H1 (cell line): ENCODE measurements around the gene FASTKD3. TPM values are rescaled to one million over a fixed set of nuclear protein-coding genes. Genes with fewer than 3 reads are reported as not detected.

ENCODE experiments used
- CTCF ChIA-PET: fragments of 300-600 bp; sonication (Branson Sonifier 250); formaldehyde crosslinking; loops from one replicate; lab custom pipeline; 2021; ENCODE audit not compliant: partially characterized antibody; lab: Charles Lee
- POLR2A ChIA-PET: fragments of 300-600 bp; sonication (Branson Sonifier 250); formaldehyde crosslinking; loops from one replicate; lab custom pipeline; 2021; ENCODE audit warnings: inconsistent platforms; ENCODE audit not compliant: partially characterized antibody; lab: Charles Lee
- DNase-seq, 2 experiments: peaks; one replicate each; pipeline versions ENCODE4 v3.0.0 to v3.0.0-alpha.2; 2010 to 2022; ENCODE audit warnings: low spot score in 2 of 2, low read depth in 1 of 2, mixed read lengths in 1 of 2
- FAIRE-seq: peaks from 2 replicates; lab custom pipeline; 2011; peaks lifted over from hg19 to GRCh38; lab: Jason Lieb, UNC
- H2AFZ ChIP-seq: 2 replicates; pipeline ENCODE4 v1.8.1; 2012; ENCODE audit warnings: low read length, inconsistent platforms
- H2AK5ac ChIP-seq: 2 replicates; pipeline ENCODE4 v1.6.1; 2013; ENCODE audit warnings: low read depth, low read length
- H2BK120ac ChIP-seq: replicated peaks from 2 replicates; pipeline ENCODE3; 2013; ENCODE audit warnings: low read depth, low read length, inconsistent platforms
- H2BK12ac ChIP-seq: 2 replicates; pipeline ENCODE4 v1.6.1; 2013; ENCODE audit warnings: low read depth, low read length
- H2BK15ac ChIP-seq: 2 replicates; pipeline ENCODE4 v1.6.1; 2013; ENCODE audit warnings: low read length
- H2BK20ac ChIP-seq: 2 replicates; pipeline ENCODE4 v1.6.1; 2013; ENCODE audit warnings: low read length
- H2BK5ac ChIP-seq: 2 replicates; pipeline ENCODE4 v1.6.1; 2013; ENCODE audit warnings: low read depth, low read length
- H3K14ac ChIP-seq: 2 replicates; pipeline ENCODE4 v1.6.1; 2013; ENCODE audit warnings: inconsistent platforms; ENCODE audit not compliant: insufficient read length
- H3K18ac ChIP-seq: 2 replicates; pipeline ENCODE4 v1.6.1; 2013; ENCODE audit warnings: low read length; ENCODE audit errors: extremely low read depth
- H3K23ac ChIP-seq: 2 replicates; pipeline ENCODE4 v1.6.1; 2013; ENCODE audit warnings: inconsistent platforms; ENCODE audit not compliant: insufficient read length
- H3K23me2 ChIP-seq: 2 replicates; pipeline ENCODE4 v1.6.1; 2013; ENCODE audit warnings: low read depth, low read length
- H3K27ac ChIP-seq: 2 replicates; pipeline ENCODE4 v1.6.1; 2011; ENCODE audit warnings: low read depth, low read length, inconsistent platforms
- H3K27me3 ChIP-seq, 4 experiments: replicated peaks in 1 of 4; 1 replicate in 1 of 4; 2 replicates in 3 of 4; pipeline versions ENCODE4 v1.6.1 to v1.8.1; 2011 to 2013; ENCODE audit warnings: low read length in 3 of 4, mild to moderate bottlenecking in 3 of 4, inconsistent platforms in 2 of 4, mixed read lengths in 2 of 4, moderate library complexity in 1 of 4; ENCODE audit not compliant: control insufficient read depth in 3 of 4, insufficient read depth in 3 of 4; ENCODE audit errors: extremely low read depth in 1 of 4
- H3K36me3 ChIP-seq, 4 experiments: 2 replicates each; pipeline versions ENCODE4 v1.6.1 to v1.8.1; 2011 to 2013; ENCODE audit warnings: mild to moderate bottlenecking in 4 of 4, low read length in 3 of 4, moderate library complexity in 2 of 4, control low read depth in 1 of 4, inconsistent platforms in 1 of 4; ENCODE audit not compliant: insufficient read depth in 4 of 4, control insufficient read depth in 2 of 4
- H3K4ac ChIP-seq: replicated peaks from 2 replicates; pipeline ENCODE3; 2013; ENCODE audit warnings: low read length, low read depth, mixed read lengths, inconsistent platforms; ENCODE audit not compliant: insufficient read length
- H3K4me1 ChIP-seq, 4 experiments: replicated peaks in 1 of 4; 1 replicate in 1 of 4; 2 replicates in 3 of 4; pipeline versions ENCODE4 v1.6.1 to v1.8.1; 2011 to 2013; ENCODE audit warnings: low read length in 3 of 4, inconsistent platforms in 2 of 4, mixed read lengths in 1 of 4; ENCODE audit not compliant: insufficient read depth in 4 of 4, control insufficient read depth in 3 of 4
- H3K4me2 ChIP-seq, 2 experiments: 2 replicates each; pipeline versions ENCODE4 v1.6.1 to v1.8.1; 2011 to 2013; ENCODE audit warnings: low read depth in 2 of 2, low read length in 2 of 2, control low read depth in 1 of 2, inconsistent platforms in 1 of 2, mild to moderate bottlenecking in 1 of 2; ENCODE audit not compliant: insufficient read depth in 1 of 2
- H3K4me3 ChIP-seq, 4 experiments: fragments of 200-600, 300-600 bp in 1 of 4; sonication (generic), shearing (Covaris generic), sonication (Bioruptor Twin) in 1 of 4; 2 replicates each; pipeline versions ENCODE4 v1.5.1 to v1.8.1; 2011 to 2016; ENCODE audit warnings: low read length in 4 of 4, low read depth in 3 of 4, control low read depth in 2 of 4, inconsistent platforms in 2 of 4, mild to moderate bottlenecking in 2 of 4, mixed read lengths in 1 of 4, moderate library complexity in 1 of 4; ENCODE audit not compliant: insufficient read depth in 2 of 4; ENCODE audit errors: extremely low read depth in 1 of 4
- H3K56ac ChIP-seq: replicated peaks from 2 replicates; pipeline ENCODE3; 2013; ENCODE audit warnings: low read depth, mild to moderate bottlenecking, mixed read lengths, low read length, inconsistent platforms; ENCODE audit not compliant: insufficient read length
- H3K79me1 ChIP-seq: 2 replicates; pipeline ENCODE4 v1.6.1; 2013; ENCODE audit warnings: low read depth, low read length, control low read depth
- H3K79me2 ChIP-seq, 2 experiments: 2 replicates each; pipeline versions ENCODE4 v1.6.1 to v1.8.1; 2012 to 2013; ENCODE audit warnings: low read length in 2 of 2, mild to moderate bottlenecking in 2 of 2, inconsistent platforms in 1 of 2; ENCODE audit not compliant: insufficient read depth in 2 of 2, control insufficient read depth in 1 of 2
- H3K9ac ChIP-seq, 4 experiments: replicated peaks in 1 of 4; 1 replicate in 1 of 4; 2 replicates in 3 of 4; pipeline versions ENCODE4 v1.6.1 to v1.8.1; 2011 to 2013; ENCODE audit warnings: low read depth in 3 of 4, low read length in 3 of 4, control low read depth in 2 of 4, mild to moderate bottlenecking in 2 of 4, moderate library complexity in 2 of 4, inconsistent platforms in 1 of 4; ENCODE audit errors: extremely low read depth in 1 of 4
- H3K9me3 ChIP-seq, 2 experiments: 2 replicates each; pipeline versions ENCODE4 v1.6.1 to v1.8.1; 2012 to 2013; ENCODE audit warnings: mild to moderate bottlenecking in 2 of 2, moderate library complexity in 2 of 2, control low read depth in 1 of 2, inconsistent platforms in 1 of 2, low read depth in 1 of 2, low read length in 1 of 2, mixed read lengths in 1 of 2; ENCODE audit not compliant: insufficient read depth in 2 of 2
- H4K20me1 ChIP-seq, 2 experiments: replicated peaks in 1 of 2; 2 replicates each; pipeline versions ENCODE3 to v1.8.1; 2011 to 2013; ENCODE audit warnings: inconsistent platforms in 2 of 2, low read length in 2 of 2, mild to moderate bottlenecking in 1 of 2; ENCODE audit not compliant: insufficient read depth in 2 of 2, control insufficient read depth in 1 of 2
- H4K5ac ChIP-seq: 2 replicates; pipeline ENCODE4 v1.6.1; 2013; ENCODE audit warnings: low read length, low read depth, mixed read lengths, inconsistent platforms; ENCODE audit not compliant: insufficient read length
- H4K8ac ChIP-seq: 2 replicates; pipeline ENCODE4 v1.8.0; 2013; ENCODE audit warnings: mild to moderate bottlenecking, moderate library complexity, low read length, inconsistent platforms; ENCODE audit not compliant: insufficient read depth; ENCODE audit errors: extremely low read depth
- H4K91ac ChIP-seq: replicated peaks from 2 replicates; pipeline ENCODE3; 2013; ENCODE audit warnings: low read length, mixed read lengths, inconsistent platforms; ENCODE audit not compliant: insufficient read length
- ATF3 ChIP-seq: IDR thresholded peaks from 2 replicates; pipeline ENCODE4 v1.6.1; 2011; ENCODE audit warnings: low read depth, mild to moderate bottlenecking, low read length; ENCODE audit not compliant: insufficient read depth
- CBX5 ChIP-seq: fragments of 300-800, 300-1000 bp; sonication (generic); IDR thresholded peaks from 2 replicates; pipeline ENCODE4 v1.7.1; 2016; ENCODE audit warnings: antibody characterized with exemption, low read length, low read depth
- CBX8 ChIP-seq: fragments of 300-800, 300-1000 bp; sonication (generic); IDR thresholded peaks from 2 replicates; pipeline ENCODE4 v1.7.1; 2016; ENCODE audit warnings: low read depth, low read length, borderline replicate concordance
- CEBPB ChIP-seq: IDR thresholded peaks from 2 replicates; pipeline ENCODE4 v1.6.1; 2012; ENCODE audit warnings: low read depth, low read length
- CHD2 ChIP-seq: IDR thresholded peaks from 2 replicates; pipeline ENCODE4 v1.6.1; 2012; ENCODE audit warnings: low read length, improper control_type of control experiment
- KDM4A ChIP-seq: IDR thresholded peaks from one replicate; pipeline ENCODE4 v1.7.1; 2012; ENCODE audit warnings: low read depth, mild to moderate bottlenecking, moderate library complexity, low read length, inconsistent platforms; ENCODE audit not compliant: severe bottlenecking
- PHF8 ChIP-seq: fragments of 200-600 bp; sonication (generic); conservative IDR thresholded peaks from 2 replicates; pipeline ENCODE4 v1.7.1; 2012; ENCODE audit warnings: low read depth, mild to moderate bottlenecking, inconsistent platforms, low read length, moderate library complexity
- POLR2A ChIP-seq, 2 experiments: IDR thresholded peaks; 1 replicate in 1 of 2; 2 replicates in 1 of 2; pipeline ENCODE4 v1.6.1; 2011; ENCODE audit warnings: low read depth in 2 of 2, low read length in 2 of 2, mild to moderate bottlenecking in 2 of 2; ENCODE audit errors: control extremely low read depth in 1 of 2
- POU5F1 ChIP-seq: IDR thresholded peaks from 2 replicates; pipeline ENCODE4 v1.6.1; 2011; ENCODE audit warnings: low read depth, mild to moderate bottlenecking, low read length, moderate library complexity
- RAD21 ChIP-seq, 2 experiments: IDR thresholded peaks in 1 of 2; conservative IDR thresholded peaks in 1 of 2; 2 replicates each; pipeline ENCODE4 v1.6.1; 2011; ENCODE audit warnings: low read depth in 2 of 2, low read length in 2 of 2, improper control_type of control experiment in 1 of 2, inconsistent platforms in 1 of 2, mild to moderate bottlenecking in 1 of 2, moderate library complexity in 1 of 2
- SP2 ChIP-seq: IDR thresholded peaks from 2 replicates; pipeline ENCODE4 v1.6.1; 2012; ENCODE audit warnings: mild to moderate bottlenecking, low read length, inconsistent platforms
- TBP ChIP-seq: IDR thresholded peaks from 2 replicates; pipeline ENCODE4 v1.6.1; 2011; ENCODE audit warnings: low read depth, low read length, improper control_type of control experiment
- TEAD4 ChIP-seq: IDR thresholded peaks from 2 replicates; pipeline ENCODE4 v1.6.1; 2012; ENCODE audit warnings: low read depth, low read length, inconsistent platforms, mixed read lengths
- YY1 ChIP-seq: IDR thresholded peaks from 2 replicates; pipeline ENCODE4 v1.6.1; 2011; ENCODE audit warnings: low read depth, mild to moderate bottlenecking, low read length
- whole genome bisulfite sequencing, 2 experiments: shearing (Covaris generic) in 1 of 2; methylation state at CpG; one replicate each; pipeline versions ENCODE4 v1.1.6 to v1.1.7; 2013 to 2015; ENCODE audit warnings: low lambda C conversion rate in 2 of 2, mixed read lengths in 2 of 2, inconsistent platforms in 1 of 2, low coverage in 1 of 2, missing lambda C conversion rate in 1 of 2; ENCODE audit not compliant: insufficient replicate concordance in 2 of 2, insufficient coverage in 1 of 2, insufficient read length in 1 of 2; ENCODE audit errors: extremely low coverage in 1 of 2, missing lambda C conversion rate in 1 of 2; 5-methylcytosine and 5-hydroxymethylcytosine counted together
- polyA plus RNA-seq, 7 experiments: library from polyadenylated mRNA; depleted of rRNA in 3 of 7; stranded (reverse) in 5 of 7; unstranded in 2 of 7; fragments of >200 nt in 5 of 7; fragments of 200-250 nt in 2 of 7; gene quantifications; 1 replicate in 5 of 7; 2 replicates in 1 of 7; 4 replicates in 1 of 7; pipeline versions ENCODE4 v1.2.1 to v1.2.3, GENCODE V29; 2011 to 2013; ENCODE audit warnings: missing spikeins in 2 of 7, mixed read lengths in 2 of 7
- total RNA-seq: library from RNA; stranded (reverse); fragmentation: NEBNext Ultra II Directional; extraction: Animal tissue kit (Norgen Biotek cat#: 25700); gene quantifications from 2 replicates; pipeline ENCODE4 v1.2.1, GENCODE V29; 2021

The FASTKD3 gene
- total and polyA plus RNA-seq, 2 of the 8 experiments (the other 6 are each of a cell fraction or from before 2014, with no cell fraction given) = 5.6 to 7.6 TPM

- Histone ChIP-seq H2AFZ (no peak overlapping the region), H3K56ac (no peak overlapping the region), H3K9ac (no peak overlapping the region), H4K5ac (no peak overlapping the region), H3K14ac (no peak overlapping the region), H3K27me3 (no peaks in the 10 kb centered on the region), H4K20me1 (no peaks in the 10 kb centered on the region), H3K23me2 (no peaks in the 10 kb centered on the region), H2BK5ac (no peak overlapping the region), H3K23ac (no peak overlapping the region), H4K8ac (no peak overlapping the region), H3K79me2 (no peaks in the 10 kb centered on the region), H2BK120ac (no peak overlapping the region), H3K4me1 (peaks cover 2 to 13% (median 6%) of the 10 kb centered on the region in 4 experiments; a peak in 6 of 7 replicates), H3K4me2 (no peak overlapping the region), H4K91ac (no peak overlapping the region), H2BK15ac (no peak overlapping the region), H3K79me1 (no peaks in the 10 kb centered on the region), H2BK20ac (no peak overlapping the region), H3K4ac (no peak overlapping the region), H3K27ac (no peak overlapping the region), H3K18ac (no peak overlapping the region), H3K4me3 (no peak overlapping the region), H2AK5ac (no peak overlapping the region), H3K9me3 (no peaks in the 10 kb centered on the region), H3K36me3 (peaks cover 0 to 13% (median 4%) of the 10 kb centered on the region in 4 experiments; a peak in 2 of 8 replicates), H2BK12ac (no peak overlapping the region)
- POLR2A ChIA-PET = no interaction called here
- WGBS, 2 experiments = 94% methylated on average over 10 of the region's 10 CpGs; no CpG with 5 or more reads in 1 of the 2 experiments
- FAIRE-seq (no peak), DNase-seq (no peak)
- CTCF ChIA-PET = interaction anchor here (1.0 to 9.2 kb wide), 9 partner anchors 8 to 994 kb away, joined by 4 to 61 read pairs (median 7); partner anchors contain the start of gene CFAP90
- TF ChIP-seq TBP (no peak), CEBPB (no peak), SP2 (no peak), CBX5 (no peak), CBX8 (no peak), POLR2A (IDR thresholded peaks at IDR 0.05; ENCODE audit: control extremely low read depth in 1 of 2, low read depth in 2 of 2, low read length in 2 of 2) (no peak), RAD21 (IDR thresholded peaks at IDR 0.05 in 1 of 2, conservative IDR thresholded peaks at IDR 0.05 in 1 of 2; ENCODE audit: low read depth in 2 of 2, low read length in 2 of 2) (no peak), KDM4A (no peak), TEAD4 (no peak), CHD2 (no peak), ATF3 (no peak), PHF8 (no peak), POU5F1 (no peak), YY1 (no peak)
Measured at GRCh38 chr5:7814816-7815215, 54.0 kb downstream of the FASTKD3 start.
